A549 (cell line): ENCODE results near the gene ANXA2. TPM values are rescaled to one million over a fixed set of nuclear protein-coding genes. Genes with fewer than 3 reads are reported as not detected.
A peak's percentile ranks its signal among the peaks of the same experiment; 100 is the strongest.

ENCODE experiments used
- ATAC-seq, 2 experiments: fragments of 200-7000 bp in 1 of 2; fragments of >200 bp in 1 of 2; cut with Nextera tagmentation in 1 of 2; cut with Tn5 transposase in 1 of 2; 3 replicates each; pipeline versions ENCODE4 v1.8.0 to v1.9.1; 2018 to 2020; ENCODE audit warnings: mild to moderate bottlenecking in 1 of 2, moderate library complexity in 1 of 2
- CTCF ChIA-PET: fragments of 300-600 bp; sonication (Branson Sonifier 250); formaldehyde crosslinking; extraction: SDS; loops from one replicate; lab custom pipeline; 2021; ENCODE audit warnings: antibody characterized with exemption, inconsistent platforms; lab: Yijun Ruan, JAX
- POLR2A ChIA-PET: fragments of 350-600 bp; formaldehyde crosslinking; extraction: SDS; loops from one replicate; lab custom pipeline; 2021; ENCODE audit warnings: antibody characterized with exemption, inconsistent platforms; lab: Yijun Ruan, JAX
- DNase-seq, 2 experiments: peaks; one replicate each; pipeline versions ENCODE4 v3.0.0 to v3.0.0-alpha.2; 2011 to 2016; ENCODE audit warnings: low read depth in 1 of 2, low spot score in 1 of 2
- FAIRE-seq: peaks from 2 replicates; lab custom pipeline; 2011; peaks lifted over from hg19 to GRCh38; lab: Jason Lieb, UNC
- H3K27ac ChIP-seq, 2 experiments: fragments of >200 bp; sonication (Bioruptor Twin); formaldehyde crosslinking; 3 replicates each; pipeline ENCODE4 v1.5.1; 2016 to 2017
- H3K4me1 ChIP-seq: fragments of >200 bp; sonication (Bioruptor Twin); formaldehyde crosslinking; 3 replicates; pipeline ENCODE4 v1.6.1; 2016
- H3K4me2 ChIP-seq: fragments of >200 bp; sonication (Bioruptor Twin); formaldehyde crosslinking; 3 replicates; pipeline ENCODE4 v1.6.1; 2016
- H3K4me3 ChIP-seq: fragments of >200 bp; sonication (Bioruptor Twin); formaldehyde crosslinking; 3 replicates; pipeline ENCODE4 v1.5.1; 2016
- H3K9me3 ChIP-seq: fragments of >200 bp; sonication (Bioruptor Twin); formaldehyde crosslinking; 3 replicates; pipeline ENCODE4 v1.6.1; 2016
- BHLHE40 ChIP-seq: IDR thresholded peaks from 2 replicates; pipeline ENCODE4 v1.6.1; 2012; ENCODE audit warnings: low read depth, low read length, inconsistent platforms
- CBX2 ChIP-seq: fragments of 200-600 bp; sonication (generic); IDR thresholded peaks from 2 replicates; pipeline ENCODE4 v1.6.1; 2016; ENCODE audit warnings: low read depth, mild to moderate bottlenecking, borderline replicate concordance
- E2F6 ChIP-seq: IDR thresholded peaks from 2 replicates; pipeline ENCODE4 v1.6.1; 2012; ENCODE audit warnings: low read depth, borderline replicate concordance
- EHF ChIP-seq: fragments of 250-450 bp; sonication (Bioruptor Pico); IDR thresholded peaks from 2 replicates; pipeline ENCODE4 v1.5.0; 2020; ENCODE audit warnings: mild to moderate bottlenecking
- EP300 ChIP-seq, 2 experiments: fragments of >200 bp; sonication (Bioruptor Twin); formaldehyde crosslinking; IDR thresholded peaks; 2 replicates in 1 of 2; 3 replicates in 1 of 2; pipeline ENCODE4 v1.6.1; 2016 to 2017
- ESRRA ChIP-seq: fragments of 150-350 bp; IDR thresholded peaks from 2 replicates; pipeline ENCODE4 v1.6.1; 2014; ENCODE audit warnings: mild to moderate bottlenecking, low read length, borderline replicate concordance
- FOSB ChIP-seq: fragments of 250-450 bp; sonication (Bioruptor Pico); IDR thresholded peaks from 2 replicates; pipeline ENCODE4 v1.5.0; 2020; ENCODE audit warnings: mild to moderate bottlenecking, moderate library complexity
- FOSL2 ChIP-seq, 2 experiments: fragments of 450-650 bp in 1 of 2; fragments of >200 bp in 1 of 2; sonication (Bioruptor Twin) in 1 of 2; formaldehyde crosslinking; IDR thresholded peaks; 2 replicates each; pipeline versions ENCODE4 v1.5.0 to v1.6.1; 2016 to 2020; ENCODE audit warnings: mild to moderate bottlenecking in 1 of 2, moderate library complexity in 1 of 2
- FOXS1 ChIP-seq: fragments of 250-450 bp; sonication (Bioruptor Pico); IDR thresholded peaks from 2 replicates; pipeline ENCODE4 v1.5.0; 2020; ENCODE audit warnings: mild to moderate bottlenecking, moderate library complexity
- HEYL ChIP-seq: fragments of 250-450 bp; sonication (Bioruptor Pico); IDR thresholded peaks from 2 replicates; pipeline ENCODE4 v1.8.0; 2021; ENCODE audit warnings: mild to moderate bottlenecking, moderate library complexity
- HOXA7 ChIP-seq: fragments of 250-450 bp; sonication (Bioruptor Pico); IDR thresholded peaks from 2 replicates; pipeline ENCODE4 v1.5.0; 2020; ENCODE audit warnings: mild to moderate bottlenecking, moderate library complexity
- HOXB13 ChIP-seq: fragments of 250-450 bp; sonication (Bioruptor Pico); IDR thresholded peaks from 2 replicates; pipeline ENCODE4 v1.5.0; 2020; ENCODE audit warnings: low read depth, mild to moderate bottlenecking, moderate library complexity
- HOXB5 ChIP-seq: fragments of 250-450 bp; sonication (Bioruptor Pico); IDR thresholded peaks from 2 replicates; pipeline ENCODE4 v1.5.0; 2020; ENCODE audit warnings: mild to moderate bottlenecking, moderate library complexity
- JUN ChIP-seq, 2 experiments: fragments of >200 bp; sonication (Bioruptor Twin); formaldehyde crosslinking; IDR thresholded peaks; 2 replicates in 1 of 2; 3 replicates in 1 of 2; pipeline ENCODE4 v1.6.1; 2016 to 2017
- JUNB ChIP-seq: fragments of >200 bp; sonication (Bioruptor Twin); formaldehyde crosslinking; IDR thresholded peaks from 2 replicates; pipeline ENCODE4 v1.6.1; 2016
- MAZ ChIP-seq: fragments of 150-350 bp; IDR thresholded peaks from 2 replicates; pipeline ENCODE4 v1.6.1; 2014; ENCODE audit warnings: antibody characterized with exemption, low read depth, low read length, borderline replicate concordance
- MYC ChIP-seq: IDR thresholded peaks from 2 replicates; pipeline ENCODE4 v1.6.1; 2012; ENCODE audit warnings: mild to moderate bottlenecking, inconsistent platforms, low read length, improper control_type of control experiment, borderline replicate concordance
- NPAS2 ChIP-seq: fragments of 250-450 bp; sonication (Bioruptor Pico); IDR thresholded peaks from 2 replicates; pipeline ENCODE4 v1.8.0; 2022; ENCODE audit warnings: mild to moderate bottlenecking, moderate library complexity, borderline replicate concordance
- PBX3 ChIP-seq: IDR thresholded peaks from 2 replicates; pipeline ENCODE4 v1.6.1; 2012
- POLR2A ChIP-seq: IDR thresholded peaks from 2 replicates; pipeline ENCODE4 v1.6.1; 2012; ENCODE audit warnings: mild to moderate bottlenecking, low read length
- POLR2AphosphoS2 ChIP-seq: conservative IDR thresholded peaks from 2 replicates; pipeline ENCODE4 v1.6.1; 2012; ENCODE audit warnings: low read length, improper control_type of control experiment, inconsistent platforms
- RARB ChIP-seq: fragments of 250-450 bp; sonication (Bioruptor Pico); IDR thresholded peaks from 2 replicates; pipeline ENCODE4 v1.8.0; 2021; ENCODE audit warnings: mild to moderate bottlenecking, moderate library complexity
- RCOR1 ChIP-seq: fragments of 150-350 bp; IDR thresholded peaks from 2 replicates; pipeline ENCODE4 v1.6.1; 2014; ENCODE audit warnings: antibody characterized with exemption, low read length, low read depth
- SREBF2 ChIP-seq: fragments of 450-650 bp; IDR thresholded peaks from 2 replicates; pipeline ENCODE4 v1.6.1; 2014; ENCODE audit warnings: mild to moderate bottlenecking, moderate library complexity
- TFCP2L1 ChIP-seq: fragments of 250-450 bp; sonication (Bioruptor Pico); IDR thresholded peaks from 2 replicates; pipeline ENCODE4 v1.5.0; 2021; ENCODE audit warnings: mild to moderate bottlenecking
- ZNF302 ChIP-seq: fragments of 250-450 bp; sonication (Bioruptor Pico); IDR thresholded peaks from 2 replicates; pipeline ENCODE4 v1.9.0; 2021; ENCODE audit warnings: inconsistent platforms, mild to moderate bottlenecking, moderate library complexity
- ZSCAN20 ChIP-seq: fragments of 250-450 bp; sonication (Bioruptor Pico); IDR thresholded peaks from 2 replicates; pipeline ENCODE4 v1.8.0; 2022; ENCODE audit warnings: mild to moderate bottlenecking, moderate library complexity
- WGBS: methylation state at CpG from one replicate; pipeline ENCODE4 v1.1.6; 2017; ENCODE audit errors: missing lambda C conversion rate; 5-methylcytosine and 5-hydroxymethylcytosine counted together
- polyA plus RNA-seq, 4 experiments: library from polyadenylated mRNA; depleted of rRNA in 3 of 4; stranded (reverse); fragments of >200 nt; fragmentation: RNase III in 1 of 4; extraction: RNeasy Plus Mini Kit Qiagen cat#74134 plus additional on column Dnase treatment in 1 of 4; gene quantifications; 2 replicates in 3 of 4; 3 replicates in 1 of 4; pipeline ENCODE4 v1.2.3, GENCODE V29; 2011 to 2017
- TF ChIP-seq, protein P1 (sequence below): IDR thresholded peaks from 2 replicates; pipeline ENCODE4 v1.6.1; 2012
- TF ChIP-seq, protein P2 (sequence below): fragments of 450-650 bp; IDR thresholded peaks from 2 replicates; pipeline ENCODE4 v1.6.1; 2014; ENCODE audit warnings: antibody characterized with exemption
- TF ChIP-seq, protein P3 (sequence below): fragments of 250-450 bp; sonication (Bioruptor Pico); IDR thresholded peaks from 2 replicates; pipeline ENCODE4 v1.5.0; 2020; ENCODE audit warnings: low read depth, mild to moderate bottlenecking, moderate library complexity

ANXA2 gene
- polyA plus RNA-seq, 2 of the 4 experiments (the other 2 are of a cell fraction), result 4,707 to 5,746 TPM

DNA sequence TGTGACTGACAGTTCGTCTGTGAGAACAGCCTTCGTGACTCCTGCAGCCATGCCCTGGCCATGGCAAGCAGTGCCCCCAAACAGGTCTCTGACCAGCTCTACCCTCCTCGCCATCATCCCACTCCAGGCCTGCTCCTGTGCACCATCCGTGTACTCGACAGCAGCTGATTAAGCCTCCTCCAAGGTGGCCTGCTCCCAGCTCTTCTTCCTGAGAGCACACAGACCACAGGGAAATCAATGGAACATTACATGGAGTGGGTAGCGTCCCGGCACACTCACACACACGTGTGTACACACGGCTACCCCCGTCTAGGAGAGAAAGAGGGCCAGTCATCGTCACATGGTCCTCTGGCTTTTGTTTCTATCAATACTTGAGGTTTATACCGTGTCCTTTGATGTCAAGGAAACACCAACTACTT lies 21.1 kb downstream of the ANXA2 start:
- FAIRE-seq (no peak), ATAC-seq (peak in 1 of 2 experiments; percentile 1; a peak in 3 of 6 replicates), DNase-seq (peak in 1 of 2 experiments; percentile 57)
- WGBS, result 29% methylated on average over 12 of the region's 12 CpGs
- CTCF ChIA-PET, result interaction anchor here (1.0 to 11.8 kb wide), 8 partner anchors 8 to 144 kb away, joined by 3 to 174 read pairs (median 5); partner anchors contain the start of gene ANXA2
- no peak for TF ChIP-seq JUNB
- TF ChIP-seq, protein P1, sequence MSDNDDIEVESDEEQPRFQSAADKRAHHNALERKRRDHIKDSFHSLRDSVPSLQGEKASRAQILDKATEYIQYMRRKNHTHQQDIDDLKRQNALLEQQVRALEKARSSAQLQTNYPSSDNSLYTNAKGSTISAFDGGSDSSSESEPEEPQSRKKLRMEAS, result peak; percentile 51
- peak in 1 of 2 experiments; percentile 30; a peak in 3 of 5 replicates for TF ChIP-seq JUN (IDR thresholded peaks at IDR 0.05)
- TF ChIP-seq, protein P2, sequence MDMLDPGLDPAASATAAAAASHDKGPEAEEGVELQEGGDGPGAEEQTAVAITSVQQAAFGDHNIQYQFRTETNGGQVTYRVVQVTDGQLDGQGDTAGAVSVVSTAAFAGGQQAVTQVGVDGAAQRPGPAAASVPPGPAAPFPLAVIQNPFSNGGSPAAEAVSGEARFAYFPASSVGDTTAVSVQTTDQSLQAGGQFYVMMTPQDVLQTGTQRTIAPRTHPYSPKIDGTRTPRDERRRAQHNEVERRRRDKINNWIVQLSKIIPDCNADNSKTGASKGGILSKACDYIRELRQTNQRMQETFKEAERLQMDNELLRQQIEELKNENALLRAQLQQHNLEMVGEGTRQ, result peak; percentile 53
- peak; percentile 93 for TF ChIP-seq FOSB (CRISPR knock-in tag)
- peak; percentile 90 for TF ChIP-seq HOXB13 (CRISPR knock-in tag)
- no peak for TF ChIP-seq SREBF2
- peak; percentile 16; the same call in 1 of the 2 replicates for TF ChIP-seq BHLHE40
- TF ChIP-seq E2F6, result no peak
- TF ChIP-seq POLR2AphosphoS2, result peak; percentile 54; the same call in 1 of the 2 replicates
- TF ChIP-seq FOSL2 (IDR thresholded peaks at IDR 0.05), result no peak
- TF ChIP-seq FOSL2 (CRISPR knock-in tag; IDR thresholded peaks at IDR 0.05), result peak; percentile 41; the same call in 1 of the 2 replicates
- TF ChIP-seq, protein P3, sequence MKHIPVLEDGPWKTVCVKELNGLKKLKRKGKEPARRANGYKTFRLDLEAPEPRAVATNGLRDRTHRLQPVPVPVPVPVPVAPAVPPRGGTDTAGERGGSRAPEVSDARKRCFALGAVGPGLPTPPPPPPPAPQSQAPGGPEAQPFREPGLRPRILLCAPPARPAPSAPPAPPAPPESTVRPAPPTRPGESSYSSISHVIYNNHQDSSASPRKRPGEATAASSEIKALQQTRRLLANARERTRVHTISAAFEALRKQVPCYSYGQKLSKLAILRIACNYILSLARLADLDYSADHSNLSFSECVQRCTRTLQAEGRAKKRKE (CRISPR knock-in tag), result peak; percentile 59; the same call in 1 of the 2 replicates
- peak; percentile 77; the same call in 1 of the 2 replicates for TF ChIP-seq RARB (CRISPR knock-in tag)
- TF ChIP-seq HOXA7 (CRISPR knock-in tag), result peak; percentile 73; the same call in 1 of the 2 replicates
- TF ChIP-seq EP300 (IDR thresholded peaks at IDR 0.05), result 0 out of 5 replicates have a peak, but pooled peaks of 1 of the 2 experiments have one; percentile 13
- no peak for TF ChIP-seq PBX3
- TF ChIP-seq HOXB5 (CRISPR knock-in tag), result peak; percentile 67; the same call in 1 of the 2 replicates
- no peak for TF ChIP-seq POLR2A
- TF ChIP-seq FOXS1 (CRISPR knock-in tag), result 0 out of 2 replicates have a peak, but pooled peaks have one; percentile 73
- peak; percentile 86 for TF ChIP-seq EHF (CRISPR knock-in tag)
- peak; percentile 40; the same call in 1 of the 2 replicates for TF ChIP-seq MYC
- POLR2A ChIA-PET, result interaction anchor here (1.1 to 5.1 kb wide), 5 partner anchors 9 to 687 kb away, joined by 3 to 152 read pairs (median 6); partner anchors contain the start of gene ANXA2
- Histone ChIP-seq H3K4me1 (peaks cover 96% of the 10 kb centered on the region), H3K4me2 (peak overlapping the region; percentile 94), H3K4me3 (peak overlapping the region; percentile 3; the same call in 1 of the 3 replicates), H3K9me3 (no peaks in the 10 kb centered on the region), H3K27ac (peak overlapping the region; percentile 90)

GRCh38 chr15:60375306-60375705 lies 22.5 kb downstream of the ANXA2 start:
- ATAC-seq, result no peak

More at GRCh38 chr15:60375306-60375705, 22.5 kb downstream of the ANXA2 start:
- no peak for FAIRE-seq
- peak overlapping the region; percentile 94 for H3K4me2 ChIP-seq
- no peaks in the 10 kb centered on the region for H3K9me3 ChIP-seq
- DNase-seq, result no peak
- peak overlapping the region; percentile 90 for H3K27ac ChIP-seq
- TF ChIP-seq, protein P1, result no peak
- TF ChIP-seq MAZ (no peak), SREBF2 (no peak), ZSCAN20 (CRISPR knock-in tag) (no peak), POLR2AphosphoS2 (peak; percentile 73; the same call in 1 of the 2 replicates), RCOR1 (no peak), CBX2 (no peak), EHF (CRISPR knock-in tag) (peak; percentile 66), HEYL (CRISPR knock-in tag) (peak; percentile 61; the same call in 1 of the 2 replicates), HOXA7 (CRISPR knock-in tag) (0 out of 2 replicates have a peak, but pooled peaks have one; percentile 51), ZNF302 (CRISPR knock-in tag) (peak; percentile 77; the same call in 1 of the 2 replicates), ESRRA (no peak), NPAS2 (CRISPR knock-in tag) (no peak), HOXB13 (CRISPR knock-in tag) (no peak), FOSB (CRISPR knock-in tag) (peak; percentile 87), TFCP2L1 (peak; percentile 8; the same call in 1 of the 2 replicates), HOXB5 (CRISPR knock-in tag) (no peak)
- TF ChIP-seq, protein P2, result no peak
- ChIA-PET POLR2A (interaction anchor here (0.8 to 5.1 kb wide), 11 partner anchors 8 to 73 kb away, joined by 3 to 152 read pairs (median 6); partner anchors contain the start of gene ANXA2), CTCF (interaction anchor here (1.0 to 11.8 kb wide), 13 partner anchors 8 to 142 kb away, joined by 3 to 174 read pairs (median 6); partner anchors contain the start of genes ANXA2 and ICE2)
- WGBS, result 10% methylated on average over 5 of the region's 5 CpGs
- H3K4me1 ChIP-seq, result peaks cover 95% of the 10 kb centered on the region
- H3K4me3 ChIP-seq, result peak overlapping the region; percentile 4; the same call in 1 of the 3 replicates
